Activated CD8-positive, alpha-beta T cell treated with anti-CD3 and anti-CD28 coated beads for 36 hours (primary cell): ENCODE measurements around the gene FRMD6. TPM values are rescaled to one million over a fixed set of nuclear protein-coding genes. Genes with fewer than 3 reads are reported as not detected.

Source experiments
- ATAC-seq: fragments of 200-7000 bp; cut with Tn5 transposase; one replicate; pipeline ENCODE4 v1.10.0; 2021; ENCODE audit warnings: mild to moderate bottlenecking, moderate library complexity
- CTCF ChIA-PET: fragments of 350-600 bp; sonication (Branson Sonifier 250); formaldehyde crosslinking; loops from one replicate; lab custom pipeline; 2021; ENCODE audit warnings: antibody characterized with exemption; lab: Charles Lee
- POLR2A ChIA-PET: fragments of 350-600 bp; sonication (Branson Sonifier 250); formaldehyde crosslinking; loops from one replicate; lab custom pipeline; 2021; ENCODE audit warnings: antibody characterized with exemption; lab: Charles Lee
- DNase-seq: peaks from one replicate; pipeline ENCODE4 v3.0.0-alpha.2; 2020
- H3K27ac Mint-ChIP-seq: one replicate; pipeline ENCODE4 v1.8.0; 2021; ENCODE audit warnings: mild to moderate bottlenecking, mixed read lengths
- H3K27me3 Mint-ChIP-seq: one replicate; pipeline ENCODE4 v1.8.0; 2021; ENCODE audit warnings: mixed read lengths
- H3K36me3 Mint-ChIP-seq: one replicate; pipeline ENCODE4 v1.8.0; 2021; ENCODE audit warnings: low read depth, mixed read lengths
- H3K4me1 Mint-ChIP-seq: one replicate; pipeline ENCODE4 v1.8.0; 2021; ENCODE audit warnings: low read depth, mixed read lengths
- H3K4me3 Mint-ChIP-seq: one replicate; pipeline ENCODE4 v1.8.0; 2021; ENCODE audit warnings: mild to moderate bottlenecking, moderate library complexity, mixed read lengths
- H3K9me3 Mint-ChIP-seq: one replicate; pipeline ENCODE4 v1.8.0; 2021; ENCODE audit warnings: mixed read lengths
- intact Hi-C: fragments of 100-400 bp; cut with micrococcal nuclease; formaldehyde crosslinking; loops from one replicate; pipeline ENCODE4 v1.10.0; 2022
- total RNA-seq, 2 experiments: library from RNA; stranded (reverse); gene quantifications; one replicate each; pipeline ENCODE4 v1.2.3, GENCODE V29; 2021
- TF ChIP-seq, protein P1 (sequence below): fragments of 200-600 bp; IDR thresholded peaks from one replicate; pipeline ENCODE4 v1.8.0; 2022; ENCODE audit warnings: antibody characterized with exemption, mild to moderate bottlenecking

Gene FRMD6
- total RNA-seq, 2 experiments from 2014 or later, result 2.7 to 4.9 TPM

DNA sequence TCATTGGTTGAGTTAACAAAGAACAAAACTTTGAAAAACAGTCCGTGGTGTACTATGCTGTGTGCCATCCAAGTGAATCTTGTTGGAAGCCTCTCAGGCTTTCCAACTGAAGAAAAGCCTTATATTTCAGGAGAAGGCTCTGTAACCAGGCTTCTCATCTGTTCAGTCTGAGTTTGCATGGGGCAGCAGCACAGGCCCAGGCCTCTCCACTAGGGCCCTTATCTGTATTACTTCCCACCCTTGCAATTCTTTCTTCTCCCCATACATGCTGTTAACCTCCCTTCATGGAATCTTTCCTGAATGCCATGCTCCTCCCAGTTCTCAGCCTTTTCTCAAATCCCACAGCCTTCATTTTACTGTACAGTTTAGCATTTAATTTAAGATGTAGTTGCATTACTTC is 28.3 kb downstream of the FRMD6 start:
- H3K36me3 Mint-ChIP-seq, result no peaks in the 10 kb centered on the region
- DNase-seq, result no peak
- intact Hi-C loops, result no loop called here
- no peaks in the 10 kb centered on the region for H3K9me3 Mint-ChIP-seq
- CTCF ChIA-PET, result interaction anchor here (1.3 kb wide), 1 partner anchor 28 kb away, joined by 3 read pairs; no protein-coding TSS in a partner anchor
- H3K4me3 Mint-ChIP-seq, result no peak overlapping the region
- peaks cover 8% of the 10 kb centered on the region for H3K27me3 Mint-ChIP-seq
- POLR2A ChIA-PET, result no interaction called here
- TF ChIP-seq, protein P1, sequence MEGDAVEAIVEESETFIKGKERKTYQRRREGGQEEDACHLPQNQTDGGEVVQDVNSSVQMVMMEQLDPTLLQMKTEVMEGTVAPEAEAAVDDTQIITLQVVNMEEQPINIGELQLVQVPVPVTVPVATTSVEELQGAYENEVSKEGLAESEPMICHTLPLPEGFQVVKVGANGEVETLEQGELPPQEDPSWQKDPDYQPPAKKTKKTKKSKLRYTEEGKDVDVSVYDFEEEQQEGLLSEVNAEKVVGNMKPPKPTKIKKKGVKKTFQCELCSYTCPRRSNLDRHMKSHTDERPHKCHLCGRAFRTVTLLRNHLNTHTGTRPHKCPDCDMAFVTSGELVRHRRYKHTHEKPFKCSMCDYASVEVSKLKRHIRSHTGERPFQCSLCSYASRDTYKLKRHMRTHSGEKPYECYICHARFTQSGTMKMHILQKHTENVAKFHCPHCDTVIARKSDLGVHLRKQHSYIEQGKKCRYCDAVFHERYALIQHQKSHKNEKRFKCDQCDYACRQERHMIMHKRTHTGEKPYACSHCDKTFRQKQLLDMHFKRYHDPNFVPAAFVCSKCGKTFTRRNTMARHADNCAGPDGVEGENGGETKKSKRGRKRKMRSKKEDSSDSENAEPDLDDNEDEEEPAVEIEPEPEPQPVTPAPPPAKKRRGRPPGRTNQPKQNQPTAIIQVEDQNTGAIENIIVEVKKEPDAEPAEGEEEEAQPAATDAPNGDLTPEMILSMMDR, result no peak
- no peak for ATAC-seq
- no peak overlapping the region for H3K27ac Mint-ChIP-seq
- H3K4me1 Mint-ChIP-seq, result peaks cover 17% of the 10 kb centered on the region

DNA sequence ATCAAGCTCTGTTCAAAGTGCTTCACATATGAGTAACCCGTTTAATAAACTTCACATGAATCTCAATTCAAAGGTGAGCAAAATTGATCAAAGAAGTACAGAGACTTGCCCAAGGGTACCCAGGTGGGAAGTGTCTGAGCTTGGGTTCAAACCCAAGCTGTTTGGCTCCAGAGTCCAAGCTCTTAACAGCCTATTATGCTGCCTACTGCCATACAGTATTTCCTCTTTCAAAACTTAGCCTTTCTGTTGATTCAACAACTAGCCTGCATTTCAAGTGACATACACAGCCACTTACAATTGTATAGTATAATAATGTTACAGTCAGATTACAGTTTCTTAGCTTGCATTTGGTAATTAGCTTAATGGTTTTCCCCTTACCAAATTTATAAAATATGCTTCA is 29.7 kb downstream of the FRMD6 start:
- TF ChIP-seq, protein P1, result no peak
- Mint-ChIP-seq H3K4me3 (no peak overlapping the region), H3K9me3 (no peaks in the 10 kb centered on the region), H3K27me3 (peaks cover 6% of the 10 kb centered on the region), H3K4me1 (peaks cover 15% of the 10 kb centered on the region), H3K36me3 (no peaks in the 10 kb centered on the region), H3K27ac (no peak overlapping the region)
- no peak for DNase-seq
- CTCF ChIA-PET, result interaction anchor here (0.9 to 2.4 kb wide), 3 partner anchors 29 to 98 kb away, joined by 3 to 10 read pairs (median 4); no protein-coding TSS in a partner anchor
- ATAC-seq, result no peak
- intact Hi-C loops, result no loop called here
- POLR2A ChIA-PET, result no interaction called here

DNA sequence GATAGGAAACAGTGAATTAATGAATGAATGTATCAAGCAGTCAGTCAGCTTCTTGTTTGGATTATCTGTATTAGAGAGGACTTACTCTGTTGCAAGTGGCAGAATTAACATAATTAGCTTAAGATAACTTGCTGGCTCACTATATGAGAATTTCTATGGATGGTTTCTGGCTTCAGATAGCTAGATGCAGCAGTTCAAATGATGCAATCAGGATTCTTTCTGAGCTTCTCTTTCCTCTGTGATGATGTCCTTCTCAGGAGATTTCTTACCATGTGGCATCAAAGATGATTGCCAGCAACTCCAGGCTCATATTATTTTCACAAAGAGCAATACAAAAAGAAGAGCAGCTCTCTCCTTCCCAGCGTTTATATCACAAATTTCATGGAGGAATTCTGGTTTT is 30.7 kb downstream of the FRMD6 start:
- H3K27ac Mint-ChIP-seq, result no peak overlapping the region
- H3K4me1 Mint-ChIP-seq, result peaks cover 5% of the 10 kb centered on the region
- no peaks in the 10 kb centered on the region for H3K36me3 Mint-ChIP-seq
- ATAC-seq, result no peak
- TF ChIP-seq, protein P1, result no peak
- peaks cover 6% of the 10 kb centered on the region for H3K27me3 Mint-ChIP-seq
- H3K9me3 Mint-ChIP-seq, result no peaks in the 10 kb centered on the region
- intact Hi-C loops, result no loop called here
- CTCF ChIA-PET, result interaction anchor here (0.9 to 2.4 kb wide), 4 partner anchors 30 to 97 kb away, joined by 3 to 10 read pairs (median 4); no protein-coding TSS in a partner anchor
- POLR2A ChIA-PET, result no interaction called here
- H3K4me3 Mint-ChIP-seq, result no peak overlapping the region
- DNase-seq, result no peak

DNA sequence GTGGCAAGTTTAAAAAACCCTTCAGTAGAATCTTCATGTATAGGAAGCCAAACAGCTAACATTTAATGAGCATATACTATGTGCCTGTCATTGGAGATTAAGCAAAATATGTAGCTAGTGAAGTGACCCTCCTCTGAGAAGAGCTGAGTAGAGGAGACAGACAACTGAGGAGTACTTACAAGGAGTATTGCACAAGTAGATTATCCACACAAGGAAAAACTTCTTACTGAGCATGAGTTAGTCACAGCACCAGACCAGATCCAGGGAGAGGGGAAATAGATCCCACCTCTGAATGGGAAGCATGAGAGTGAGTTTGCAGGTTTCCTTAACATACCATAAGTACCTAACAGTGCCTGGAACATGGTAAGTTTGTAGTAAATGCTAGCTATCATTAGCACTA is 33.0 kb downstream of the FRMD6 start:
- no peaks in the 10 kb centered on the region for H3K36me3 Mint-ChIP-seq
- no peaks in the 10 kb centered on the region for H3K4me1 Mint-ChIP-seq
- TF ChIP-seq, protein P1, result no peak
- DNase-seq (no peak), ATAC-seq (no peak)
- no peak overlapping the region for H3K27ac Mint-ChIP-seq
- H3K27me3 Mint-ChIP-seq, result peaks cover 8% of the 10 kb centered on the region
- H3K4me3 Mint-ChIP-seq, result no peak overlapping the region
- H3K9me3 Mint-ChIP-seq, result no peaks in the 10 kb centered on the region
- ChIA-PET POLR2A (no interaction called here), CTCF (no interaction called here)
- intact Hi-C loops, result no loop called here

DNA sequence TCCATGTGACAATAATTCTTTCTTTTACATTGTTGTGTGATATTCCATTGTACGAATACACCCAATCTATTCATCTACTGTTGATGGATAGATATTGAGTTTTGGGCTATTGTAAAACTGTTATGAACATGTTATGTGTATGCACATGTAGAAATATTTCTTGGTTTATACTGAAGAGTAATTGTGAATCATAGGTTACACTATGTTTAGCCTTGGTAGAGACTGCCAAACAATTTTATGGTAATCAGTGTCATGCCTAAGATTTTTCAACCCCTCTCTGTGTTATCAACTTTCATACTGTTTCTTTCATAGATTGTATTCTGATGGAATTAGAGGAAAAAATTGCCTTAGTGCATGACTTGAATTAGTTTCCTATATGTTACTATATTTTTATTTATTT is 39.5 kb downstream of the FRMD6 start:
- ATAC-seq (no peak), DNase-seq (no peak)
- Mint-ChIP-seq H3K9me3 (no peaks in the 10 kb centered on the region), H3K36me3 (no peaks in the 10 kb centered on the region), H3K27ac (no peak overlapping the region), H3K4me1 (no peaks in the 10 kb centered on the region), H3K4me3 (no peak overlapping the region), H3K27me3 (peaks cover 6% of the 10 kb centered on the region)
- intact Hi-C loops, result no loop called here
- TF ChIP-seq, protein P1, result no peak
- ChIA-PET CTCF (no interaction called here), POLR2A (no interaction called here)
